Measurements from ENCODE around the gene CALCOCO2.
"Not testable (repeated sequence)": the region's sequence is repeated elsewhere in the genome, so short reads cannot be mapped to it uniquely, and the experiment has no call there.

The CALCOCO2 gene

GRCh38 chr17:48820936-48821335 lies 9.9 kb upstream of the CALCOCO2 start:
- not testable (repeated sequence) for DNase-seq (ENCODE audit: low read depth)

DNA sequence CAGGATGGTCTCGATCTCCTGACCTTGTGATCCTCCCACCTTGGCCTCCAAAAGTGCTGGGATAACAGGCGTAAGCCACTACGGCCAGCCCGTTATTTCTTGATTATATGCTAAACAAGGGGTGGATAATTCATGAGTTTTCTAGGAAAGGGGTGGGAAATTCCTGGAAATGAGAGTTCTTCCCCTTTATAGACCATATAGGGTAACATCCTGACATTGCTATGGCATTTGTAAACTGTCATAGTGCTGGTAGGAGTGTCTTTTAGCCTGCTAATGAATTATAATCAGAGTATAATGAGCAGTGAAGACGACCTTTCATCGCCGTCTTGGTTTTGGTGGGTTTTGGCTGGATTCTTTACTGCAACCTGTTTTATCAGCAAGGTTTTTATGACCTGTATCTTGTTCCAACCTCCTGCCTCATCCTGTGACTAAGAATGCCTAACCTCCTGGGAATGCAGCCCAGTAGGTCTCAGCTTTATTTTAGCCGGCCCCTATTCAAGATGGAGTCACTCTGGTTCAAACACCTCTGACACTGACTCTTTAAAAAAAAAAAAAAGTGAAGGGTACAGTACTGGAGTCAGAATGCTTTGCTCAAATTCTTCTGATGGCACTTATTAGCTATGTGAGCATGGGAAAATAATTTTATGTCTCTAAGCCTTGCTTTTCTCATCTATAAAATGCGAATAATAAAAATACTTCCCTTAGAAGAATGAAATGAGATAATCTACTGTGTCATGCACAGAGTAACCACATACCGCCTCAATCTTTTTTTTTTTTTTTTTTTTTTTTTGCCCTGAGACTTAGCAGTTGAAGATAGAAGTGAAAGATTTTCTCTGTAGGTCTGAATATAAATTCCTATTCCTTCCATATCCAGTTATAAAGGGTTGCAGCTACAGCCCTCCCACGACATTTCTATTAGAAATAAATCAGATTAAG lies 5.1 kb upstream of the CALCOCO2 start:
- no peak for DNase-seq (ENCODE audit: low read depth)

- DNase-seq (ENCODE audit: low read depth), result no peak
These were observed 681 bp downstream of the CALCOCO2 start for GRCh38 chr17:48831549-48831883.

- DNase-seq (ENCODE audit: low read depth), result no peak
These were observed 4.1 kb downstream of the CALCOCO2 start for GRCh38 chr17:48834973-48835372.

- no peak for DNase-seq (ENCODE audit: low read depth)
These were observed 5.1 kb downstream of the CALCOCO2 start for GRCh38 chr17:48835971-48836370.

- not testable (repeated sequence) for DNase-seq (ENCODE audit: low read depth)
These were observed 6.6 kb downstream of the CALCOCO2 start for GRCh38 chr17:48837458-48837857.

DNA sequence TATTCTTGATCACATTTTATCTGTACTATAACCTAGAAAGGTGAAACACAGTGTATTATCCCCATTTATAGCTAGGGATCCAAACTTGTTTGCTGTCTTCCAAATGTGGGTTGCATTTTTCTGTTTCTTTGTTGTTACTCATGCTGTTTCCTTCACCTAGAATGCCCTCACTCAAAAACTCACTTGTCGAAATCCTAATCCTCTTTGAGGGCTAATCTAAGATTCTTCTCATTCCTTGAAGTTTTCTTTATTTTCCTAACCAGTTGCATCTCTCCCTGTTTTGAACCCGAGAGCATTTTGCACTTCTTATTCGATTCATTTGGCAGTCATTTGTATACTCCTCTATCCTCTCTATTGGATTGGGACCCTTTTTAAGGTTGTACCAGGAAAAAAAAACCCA lies 9.6 kb downstream of the CALCOCO2 start:
- DNase-seq (ENCODE audit: low read depth), result peak; percentile 74

DNA sequence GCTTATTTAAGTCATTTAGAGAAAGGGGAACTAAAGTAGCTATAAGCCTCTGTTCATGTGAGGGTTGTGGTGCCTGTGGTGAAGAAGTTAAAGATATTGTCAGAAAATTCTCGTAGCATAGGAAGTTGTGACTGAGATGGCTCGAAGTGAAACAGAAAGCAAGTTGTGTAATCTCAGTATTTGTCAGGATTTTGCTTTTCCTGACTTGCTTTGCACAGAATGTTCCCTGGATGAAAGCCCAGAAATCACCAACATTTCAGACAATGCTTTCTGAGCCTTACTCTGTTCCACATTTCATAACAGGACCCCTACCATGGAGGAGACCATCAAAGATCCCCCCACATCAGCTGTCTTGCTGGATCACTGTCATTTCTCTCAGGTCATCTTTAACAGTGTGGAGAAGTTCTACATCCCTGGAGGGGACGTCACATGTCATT lies 10.6 kb downstream of the CALCOCO2 start:
- peak; percentile 92 for DNase-seq (ENCODE audit: low read depth)

GRCh38 chr17:48842746-48843145 lies 11.9 kb downstream of the CALCOCO2 start:
- DNase-seq (ENCODE audit: low read depth), result peak; percentile 84

DNA sequence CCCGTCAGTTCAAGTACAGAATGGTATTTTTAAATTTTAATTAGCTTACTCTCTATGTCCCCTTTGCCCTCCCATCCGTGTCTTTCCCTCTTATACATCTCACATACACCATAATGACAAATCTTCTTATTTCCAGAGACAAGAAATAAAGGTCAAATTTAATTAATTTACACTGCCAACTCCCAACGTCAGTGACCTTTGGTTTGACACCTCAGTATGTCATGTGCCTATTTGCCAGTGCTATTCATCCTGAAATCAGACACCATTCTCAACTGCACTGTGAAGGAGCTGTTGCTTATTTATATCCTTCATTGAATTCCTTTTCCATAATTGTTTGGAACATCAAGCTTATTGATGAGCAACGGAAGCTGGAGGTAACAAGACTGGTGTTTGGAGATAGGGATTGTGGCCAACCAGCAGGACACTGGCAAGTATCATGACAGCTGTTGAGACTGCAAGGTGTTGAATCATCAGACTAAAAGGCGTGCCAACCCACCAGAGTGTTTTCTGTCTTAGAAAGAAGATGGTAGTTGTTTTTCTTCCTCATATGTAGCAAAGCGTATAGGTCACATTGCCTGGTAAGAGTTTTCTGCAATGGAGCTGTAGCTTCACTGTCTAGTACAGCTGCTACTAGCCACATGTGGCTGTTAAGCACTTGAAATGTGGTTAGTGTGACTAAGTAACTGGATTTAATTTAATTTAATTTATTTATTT lies 12.5 kb downstream of the CALCOCO2 start:
- DNase-seq (ENCODE audit: low read depth), result peak; percentile 93

- DNase-seq (ENCODE audit: low read depth), result no peak
These were observed 20.0 kb downstream of the CALCOCO2 start for GRCh38 chr17:48850792-48851323.

GRCh38 chr17:48854774-48855476 lies 24.1 kb downstream of the CALCOCO2 start:
- DNase-seq (ENCODE audit: low read depth), result no peak

DNA sequence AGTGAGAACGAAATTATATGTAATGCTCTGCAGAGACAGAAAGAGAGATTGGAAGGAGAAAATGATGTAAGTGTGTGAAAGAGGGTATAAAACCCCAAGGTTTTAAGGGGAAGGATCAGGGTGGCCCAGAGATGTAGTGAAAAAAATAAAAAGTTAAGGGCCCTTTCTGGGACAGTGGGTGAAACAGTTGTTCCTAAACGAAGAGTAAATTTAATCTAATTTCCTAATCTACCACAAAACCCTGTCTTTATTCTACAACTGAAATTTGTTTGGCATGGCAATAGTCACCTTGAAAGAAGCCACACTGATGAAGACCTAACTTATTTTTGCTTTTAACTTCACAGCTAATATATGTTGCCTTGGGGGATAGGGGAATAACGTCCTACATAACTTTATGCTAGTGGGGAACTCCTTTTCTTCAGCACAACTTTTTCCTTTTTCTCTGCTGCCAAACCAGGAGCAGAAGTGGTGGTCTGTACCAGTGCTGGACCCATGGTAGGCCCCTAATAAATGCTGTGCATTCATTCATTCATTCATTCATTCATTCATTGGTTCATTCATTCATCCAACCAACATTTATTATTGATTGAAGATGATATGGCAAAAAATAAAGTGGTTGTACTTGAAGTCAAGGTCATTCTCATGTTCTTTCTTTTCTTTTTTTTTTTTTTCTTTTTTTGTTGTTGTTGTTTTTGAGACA lies 25.4 kb downstream of the CALCOCO2 start:
- DNase-seq (ENCODE audit: low read depth), result no peak

GRCh38 chr17:48860034-48860433 lies 29.2 kb downstream of the CALCOCO2 start:
- DNase-seq (ENCODE audit: low read depth), result no peak

- DNase-seq (ENCODE audit: low read depth), result no peak
These were observed 29.6 kb downstream of the CALCOCO2 start for GRCh38 chr17:48860456-48860855.

DNA sequence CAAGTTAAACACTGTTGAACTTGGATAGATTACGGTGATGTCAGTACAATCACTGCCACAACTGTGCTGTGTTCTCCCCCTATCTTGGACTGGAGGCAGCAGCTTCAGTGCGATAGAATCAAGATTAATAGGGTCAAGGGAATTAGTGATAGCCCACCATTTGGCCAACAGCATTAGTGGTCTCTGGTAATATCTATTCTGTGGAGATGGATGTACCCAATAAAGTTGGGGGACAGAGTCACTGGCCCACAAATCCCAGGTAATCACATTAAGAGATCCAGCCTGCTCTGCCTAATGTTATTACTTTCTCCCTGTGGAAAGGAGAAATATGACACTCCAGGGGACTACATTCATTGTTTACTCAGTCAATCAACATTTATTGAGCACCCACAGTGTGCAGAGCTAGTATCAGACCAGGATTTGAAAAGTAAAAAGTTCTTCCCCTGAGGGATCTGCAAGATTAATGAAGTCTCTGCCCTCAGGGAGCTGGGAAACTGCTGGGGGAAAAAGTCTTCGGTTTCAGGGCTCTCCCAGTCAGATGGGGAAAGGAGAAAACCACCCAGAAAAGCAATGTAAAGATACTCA lies 38.2 kb downstream of the CALCOCO2 start:
- DNase-seq (ENCODE audit: low read depth), result no peak

GRCh38 chr17:48869821-48870318 lies 39.0 kb downstream of the CALCOCO2 start:
- no peak for DNase-seq (ENCODE audit: low read depth)

GRCh38 chr17:48871035-48871550 lies 40.3 kb downstream of the CALCOCO2 start:
- no peak for DNase-seq (ENCODE audit: low read depth)

DNA sequence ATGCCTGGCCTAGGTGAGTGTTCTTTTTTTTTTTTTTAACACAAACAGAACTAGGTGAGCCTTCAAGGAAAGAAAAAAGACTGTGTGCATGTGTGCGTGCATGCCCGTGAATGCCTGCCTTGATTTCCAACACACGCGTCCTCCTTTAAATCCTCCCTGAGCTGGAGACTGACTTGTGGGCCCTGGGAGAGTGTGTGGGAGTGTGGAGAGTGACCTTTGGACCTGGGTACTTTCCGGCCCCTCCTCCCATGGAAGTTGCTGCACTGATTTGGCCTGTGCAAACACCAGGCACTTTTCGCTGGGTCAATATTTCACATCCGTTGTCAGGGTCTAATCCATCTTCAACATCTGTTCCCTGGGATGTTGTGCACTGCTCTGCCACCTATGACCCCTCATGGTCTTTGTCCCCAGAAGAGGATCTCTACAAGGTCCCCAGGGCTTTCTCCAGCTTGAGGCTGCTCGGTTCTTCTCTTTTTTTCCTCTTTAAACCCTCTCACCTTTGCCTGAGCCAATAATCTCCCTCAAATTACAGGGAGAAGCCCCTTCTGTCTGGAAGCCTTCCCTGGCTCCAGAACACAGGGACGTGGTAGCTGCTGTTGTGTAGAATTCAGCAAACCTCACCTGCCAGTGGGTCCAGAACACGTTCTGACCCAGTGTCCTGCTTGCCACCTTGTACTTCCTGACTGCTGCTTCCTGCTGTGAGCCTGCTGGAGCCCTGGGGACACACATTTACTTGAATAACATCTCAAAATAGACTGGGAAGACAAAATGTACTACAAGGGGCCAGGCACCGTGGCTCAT lies 40.9 kb downstream of the CALCOCO2 start:
- DNase-seq (ENCODE audit: low read depth), result no peak

GRCh38 chr17:48872409-48872808 lies 41.6 kb downstream of the CALCOCO2 start:
- not testable (repeated sequence) for DNase-seq (ENCODE audit: low read depth)
